K562 (cell line): ENCODE results near the gene GPR78. TPM values are rescaled to one million over a fixed set of nuclear protein-coding genes. Genes with fewer than 3 reads are reported as not detected.
A peak's percentile ranks its signal among the peaks of the same experiment; 100 is the strongest.

ENCODE experiments used
- BHLHE40 ChIP-seq: IDR thresholded peaks from 2 replicates; pipeline ENCODE4 v1.6.1; 2011; ENCODE audit warnings: low read length, improper control_type of control experiment
- CHD2 ChIP-seq: IDR thresholded peaks from 2 replicates; pipeline ENCODE4 v1.6.1; 2011; ENCODE audit warnings: low read depth, low read length
- CREB5 ChIP-seq: fragments of 250-450 bp; sonication (Bioruptor Pico); IDR thresholded peaks from 2 replicates; pipeline ENCODE4 v1.5.0; 2020; ENCODE audit warnings: mild to moderate bottlenecking
- CREBBP ChIP-seq: IDR thresholded peaks from one replicate; pipeline ENCODE4 v1.6.1; 2012; ENCODE audit warnings: low read depth, mild to moderate bottlenecking, control low read depth, inconsistent platforms, low read length
- CTCFL ChIP-seq: IDR thresholded peaks from 2 replicates; pipeline ENCODE4 v1.6.1; 2011; ENCODE audit warnings: borderline replicate concordance, low read depth, mild to moderate bottlenecking, moderate library complexity, low read length; ENCODE audit not compliant: insufficient read depth, poor library complexity, severe bottlenecking
- ELF1 ChIP-seq: fragments of 200-800 bp; sonication (Bioruptor generic); IDR thresholded peaks from 2 replicates; pipeline ENCODE4 v1.6.1; 2016; ENCODE audit warnings: missing genetic modification characterization, missing compliant biosample characterization
- ID3 ChIP-seq, 2 experiments: fragments of 250-450 bp in 1 of 2; fragments of 450-650 bp in 1 of 2; sonication (Bioruptor Pico) in 1 of 2; IDR thresholded peaks; 2 replicates each; pipeline versions ENCODE4 v1.6.1 to v1.8.0; 2016 to 2021; ENCODE audit warnings: mild to moderate bottlenecking in 2 of 2, moderate library complexity in 2 of 2, missing compliant biosample characterization in 1 of 2, missing genetic modification characterization in 1 of 2
- PRPF4 ChIP-seq: fragments of 200-400 bp; formaldehyde crosslinking; IDR thresholded peaks from one replicate; pipeline ENCODE4 v1.6.1; 2017; ENCODE audit warnings: low read length, low read depth, mild to moderate bottlenecking; ENCODE audit not compliant: insufficient read depth, poor library complexity, severe bottlenecking
- RBBP5 ChIP-seq: fragments of 200-600 bp; sonication (generic); IDR thresholded peaks from 2 replicates; pipeline ENCODE4 v1.6.1; 2012; ENCODE audit warnings: borderline replicate concordance, mild to moderate bottlenecking, low read length, control low read depth, inconsistent platforms; ENCODE audit not compliant: insufficient read depth, poor library complexity, severe bottlenecking
- RERE ChIP-seq: sonication (generic); formaldehyde crosslinking; IDR thresholded peaks from 2 replicates; pipeline ENCODE4 v1.8.0; 2023; ENCODE audit warnings: missing genetic modification reagents, mild to moderate bottlenecking, borderline replicate concordance
- SAFB ChIP-seq: fragments of 200-400 bp; formaldehyde crosslinking; IDR thresholded peaks from 2 replicates; pipeline ENCODE4 v1.6.1; 2017; ENCODE audit warnings: low read depth, low read length, borderline replicate concordance
- SNIP1 ChIP-seq: fragments of 450-650 bp; IDR thresholded peaks from 2 replicates; pipeline ENCODE4 v1.7.1; 2017; ENCODE audit warnings: low read depth, mild to moderate bottlenecking
- SUPT5H ChIP-seq: fragments of 450-650 bp; IDR thresholded peaks from 2 replicates; pipeline ENCODE4 v1.6.1; 2016
- WHSC1 ChIP-seq: IDR thresholded peaks from one replicate; pipeline ENCODE4 v1.6.1; 2012; ENCODE audit warnings: low read length, control low read depth, inconsistent platforms
- ZEB2 ChIP-seq: fragments of 450-650 bp; IDR thresholded peaks from 2 replicates; pipeline ENCODE4 v1.6.1; 2016
- ZNF449 ChIP-seq: fragments of 250-450 bp; sonication (Bioruptor Pico); IDR thresholded peaks from 2 replicates; pipeline ENCODE4 v1.8.0; 2022; ENCODE audit warnings: moderate library complexity, mild to moderate bottlenecking, inconsistent platforms
- polyA plus RNA-seq, 8 experiments: library from polyadenylated mRNA; depleted of rRNA in 4 of 8; stranded (reverse) in 5 of 8; unstranded in 3 of 8; fragments of >200 nt; fragmentation: Nextera tagmentation in 2 of 8; fragmentation: Illumina TruSeq in 1 of 8; extraction: Ambion mirVana in 2 of 8; extraction: Trizol in 1 of 8; gene quantifications; 2 replicates each; pipeline versions ENCODE4 v1.2.1 to v1.2.3, GENCODE V29; 2011 to 2014; ENCODE audit warnings: inconsistent platforms in 1 of 8, missing spikeins in 1 of 8
- total RNA-seq, 7 experiments: library from RNA; depleted of rRNA in 6 of 7; stranded (reverse); fragments of >200 nt in 6 of 7; fragmentation: Illumina TruSeq in 2 of 7; extraction: Trizol in 2 of 7; gene quantifications; 2 replicates each; pipeline versions ENCODE4 v1.2.1 to v1.2.3, GENCODE V29; 2011 to 2021; ENCODE audit warnings: low replicate concordance in 1 of 7

GPR78 gene
- total and polyA plus RNA-seq, 9 of the 15 experiments (the other 6 are each of a cell fraction or from before 2014, with no cell fraction given) = 0.04 to 0.13 (median 0.07) TPM; not detected in 4

GRCh38 chr4:8587469-8588195 lies 7.4 kb downstream of the GPR78 start (continued):
- TF ChIP-seq SUPT5H (no peak), ZEB2 (no peak), CREBBP (no peak), PRPF4 (no peak), CTCFL (no peak), RBBP5 (no peak), CREB5 (no peak), SAFB (no peak), ZNF449 (CRISPR knock-in tag) (no peak), SNIP1 (no peak), ID3 (CRISPR knock-in tag; IDR thresholded peaks at IDR 0.05) (no peak), ID3 (tag; IDR thresholded peaks at IDR 0.05) (no peak), RERE (CRISPR knock-in tag) (no peak), CHD2 (no peak), WHSC1 (no peak), BHLHE40 (peak; percentile 31; the same call in 1 of the 2 replicates), ELF1 (tag) (peak; percentile 27; the same call in 1 of the 2 replicates)
